ENCODE results near the gene IGF2BP2.

IGF2BP2 gene

GRCh38 chr3:185732782-185733181, 92.1 kb downstream of the IGF2BP2 start:
- peak; percentile 80 for DNase-seq

- DNase-seq: no peak
Observed at GRCh38 chr3:185730550-185730949, 94.3 kb downstream of the IGF2BP2 start.

GRCh38 chr3:185729337-185730055, 95.3 kb downstream of the IGF2BP2 start:
- no peak for DNase-seq

GRCh38 chr3:185728630-185729336, 96.1 kb downstream of the IGF2BP2 start:
- no peak for DNase-seq

GRCh38 chr3:185727873-185728272, 97.0 kb downstream of the IGF2BP2 start:
- DNase-seq: no peak

- DNase-seq: peak; percentile 71
Observed at GRCh38 chr3:185726254-185726967, 98.4 kb downstream of the IGF2BP2 start.

GRCh38 chr3:185724761-185725160, 100.1 kb downstream of the IGF2BP2 start:
- peak; percentile 34 for DNase-seq

- no peak for DNase-seq
Observed at GRCh38 chr3:185724251-185724650, 100.6 kb downstream of the IGF2BP2 start.

GRCh38 chr3:185722881-185723280, 102.0 kb downstream of the IGF2BP2 start:
- DNase-seq: no peak

GRCh38 chr3:185721970-185722369, 102.9 kb downstream of the IGF2BP2 start:
- peak; percentile 4 for DNase-seq

GRCh38 chr3:185720326-185720725, 104.5 kb downstream of the IGF2BP2 start:
- DNase-seq: peak; percentile 37

- DNase-seq: peak; percentile 63
Observed at GRCh38 chr3:185718736-185719593, 105.9 kb downstream of the IGF2BP2 start.

GRCh38 chr3:185717627-185718402, 107.0 kb downstream of the IGF2BP2 start:
- DNase-seq: peak; percentile 45

- DNase-seq: no peak
Observed at GRCh38 chr3:185717121-185717520, 107.7 kb downstream of the IGF2BP2 start.

- DNase-seq: peak; percentile 68
Observed at GRCh38 chr3:185716436-185717108, 108.3 kb downstream of the IGF2BP2 start.

GRCh38 chr3:185715091-185715490, 109.8 kb downstream of the IGF2BP2 start:
- peak; percentile 89 for DNase-seq

- DNase-seq: no peak
Observed at GRCh38 chr3:185714085-185714484, 110.8 kb downstream of the IGF2BP2 start.

GRCh38 chr3:185713015-185713414, 111.8 kb downstream of the IGF2BP2 start:
- DNase-seq: peak; percentile 27

- peak; percentile 9 for DNase-seq
Observed at GRCh38 chr3:185712337-185712736, 112.5 kb downstream of the IGF2BP2 start.

GRCh38 chr3:185711255-185711870, 113.5 kb downstream of the IGF2BP2 start:
- peak; percentile 57 for DNase-seq

Data from islet precursor cell (in vitro differentiated cells).